OCI-M1 (cell line): ENCODE measurements around the gene CDCA3.
A peak's percentile ranks its signal among the peaks of the same experiment; 100 is the strongest.
"Not testable (repeated sequence)": the region's sequence is repeated elsewhere in the genome, so short reads cannot be mapped to it uniquely, and the experiment has no call there.

ENCODE experiments used
- DNase-seq: peaks from one replicate; lab custom pipeline; 2025; lab: John Stamatoyannopoulos, UW

CDCA3 gene

DNA sequence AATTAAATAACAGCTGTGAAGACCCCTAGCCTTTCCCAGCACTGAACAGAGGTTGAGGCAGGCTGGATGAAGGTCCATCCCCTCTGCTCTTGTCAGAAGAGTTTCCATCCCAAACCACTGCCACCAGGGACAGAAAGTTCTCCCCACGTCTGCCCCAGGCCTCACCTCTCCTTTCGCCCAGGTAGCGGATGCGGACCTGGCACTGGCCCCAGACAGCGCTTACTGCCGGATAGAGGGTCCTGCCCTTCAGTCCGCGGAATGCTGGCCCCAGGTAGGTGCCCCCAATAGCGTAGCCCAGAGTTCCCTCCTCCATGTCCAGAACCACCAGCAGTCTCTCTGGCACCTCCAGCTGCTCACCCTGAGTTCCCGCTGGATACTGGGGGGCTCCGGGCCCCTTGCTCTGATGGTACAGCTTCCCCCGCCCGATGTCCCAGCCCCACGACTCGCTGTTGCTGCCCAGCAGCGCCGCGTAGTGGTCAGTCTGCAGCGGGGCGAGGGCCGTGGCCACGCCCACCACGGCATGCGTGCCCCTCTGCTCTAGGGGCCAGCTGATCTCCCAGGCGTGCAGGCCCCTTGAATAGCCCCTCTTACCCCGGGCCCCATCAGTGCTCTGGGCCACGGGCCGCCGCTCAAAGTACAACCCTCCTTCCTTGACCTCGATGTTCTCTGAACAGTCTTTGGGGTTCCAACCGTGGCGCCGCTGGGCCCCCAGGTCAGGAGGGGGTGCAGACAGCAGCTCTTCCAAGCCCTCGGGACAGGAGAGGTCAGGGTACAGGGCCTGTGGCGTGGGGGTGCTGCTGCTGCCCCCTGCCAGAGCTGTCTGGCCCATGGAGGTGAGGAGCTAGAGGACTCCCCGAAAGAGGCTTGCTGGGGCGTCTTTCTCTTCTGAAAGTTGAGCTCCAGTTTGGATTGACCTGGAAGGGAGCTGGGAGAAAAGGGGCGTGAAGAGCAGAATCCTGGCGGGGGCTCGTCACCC, 21.3 kb upstream of the CDCA3 start:
- peak; percentile 91 for DNase-seq

GRCh38 chr12:6871052-6871957, 20.2 kb upstream of the CDCA3 start:
- DNase-seq: peak; percentile 58

- not testable (repeated sequence) for DNase-seq
Measured at GRCh38 chr12:6870304-6870703, 19.2 kb upstream of the CDCA3 start.

GRCh38 chr12:6869049-6870021, 18.2 kb upstream of the CDCA3 start:
- peak; percentile 92 for DNase-seq

- DNase-seq: peak; percentile 44
Measured at GRCh38 chr12:6868211-6869048, 17.3 kb upstream of the CDCA3 start.

DNA sequence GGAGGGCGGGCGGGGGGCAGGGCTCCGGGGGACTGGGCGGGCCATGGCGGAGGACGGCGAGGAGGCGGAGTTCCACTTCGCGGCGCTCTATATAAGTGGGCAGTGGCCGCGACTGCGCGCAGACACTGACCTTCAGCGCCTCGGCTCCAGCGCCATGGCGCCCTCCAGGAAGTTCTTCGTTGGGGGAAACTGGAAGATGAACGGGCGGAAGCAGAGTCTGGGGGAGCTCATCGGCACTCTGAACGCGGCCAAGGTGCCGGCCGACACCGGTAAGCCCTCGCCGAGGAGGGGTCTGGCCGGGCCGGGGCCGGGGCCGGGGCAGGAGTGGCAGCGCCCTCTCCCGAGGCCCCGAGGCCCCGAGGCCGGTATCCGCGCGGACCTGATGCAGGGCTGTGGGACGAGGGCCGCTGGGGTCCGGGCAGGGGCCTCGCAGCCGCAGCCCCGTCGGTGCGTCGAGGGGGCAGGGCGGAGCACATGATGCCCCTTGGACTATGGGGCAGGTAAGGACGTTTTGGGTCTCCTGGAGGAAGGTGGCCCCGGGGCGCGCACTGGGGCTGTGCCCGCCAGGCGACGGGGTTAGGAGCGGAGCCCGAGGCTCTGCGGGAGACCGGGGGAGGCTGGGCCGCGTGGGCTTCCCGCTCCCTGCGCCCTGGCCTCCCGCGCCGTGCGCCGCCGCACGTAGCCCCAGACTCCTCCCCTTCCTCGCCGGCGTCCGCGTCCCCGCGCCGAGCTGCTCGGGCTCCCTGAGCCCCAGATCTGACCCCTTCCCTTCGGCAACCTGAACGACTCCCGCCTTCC, 16.5 kb upstream of the CDCA3 start, which contains the start of gene TPI1:
Gene TPI1 (plus strand): TSS at position 119 of the 798 bp plus-strand sequence. CDS start 36 bp downstream, at position 155.
- peak; percentile 87 for DNase-seq

DNA sequence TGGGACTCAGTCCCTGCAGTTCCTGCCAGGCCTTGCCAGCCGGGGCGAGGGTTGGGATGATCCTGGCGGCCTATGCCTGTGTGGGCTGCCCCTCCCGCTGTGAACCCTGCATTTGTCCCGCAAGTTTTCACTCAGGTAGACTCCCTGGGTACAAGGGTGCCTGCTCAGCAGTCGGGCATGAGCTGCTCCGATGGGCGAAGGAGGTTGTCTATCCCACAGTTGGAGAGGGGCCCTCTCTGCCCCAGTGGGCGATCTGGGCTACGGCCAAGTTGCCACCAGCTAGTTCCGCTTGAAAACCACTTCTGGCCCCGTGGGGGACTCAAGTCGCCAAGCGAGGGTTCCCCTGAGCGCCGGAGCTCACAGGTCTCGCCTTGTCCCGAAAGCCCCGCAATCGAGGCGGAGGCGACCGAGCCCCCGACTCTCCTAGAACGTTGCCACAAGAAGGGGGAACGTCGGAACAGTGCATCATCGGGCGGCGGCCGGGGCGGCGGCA, 15.9 kb upstream of the CDCA3 start:
- DNase-seq: no peak

DNA sequence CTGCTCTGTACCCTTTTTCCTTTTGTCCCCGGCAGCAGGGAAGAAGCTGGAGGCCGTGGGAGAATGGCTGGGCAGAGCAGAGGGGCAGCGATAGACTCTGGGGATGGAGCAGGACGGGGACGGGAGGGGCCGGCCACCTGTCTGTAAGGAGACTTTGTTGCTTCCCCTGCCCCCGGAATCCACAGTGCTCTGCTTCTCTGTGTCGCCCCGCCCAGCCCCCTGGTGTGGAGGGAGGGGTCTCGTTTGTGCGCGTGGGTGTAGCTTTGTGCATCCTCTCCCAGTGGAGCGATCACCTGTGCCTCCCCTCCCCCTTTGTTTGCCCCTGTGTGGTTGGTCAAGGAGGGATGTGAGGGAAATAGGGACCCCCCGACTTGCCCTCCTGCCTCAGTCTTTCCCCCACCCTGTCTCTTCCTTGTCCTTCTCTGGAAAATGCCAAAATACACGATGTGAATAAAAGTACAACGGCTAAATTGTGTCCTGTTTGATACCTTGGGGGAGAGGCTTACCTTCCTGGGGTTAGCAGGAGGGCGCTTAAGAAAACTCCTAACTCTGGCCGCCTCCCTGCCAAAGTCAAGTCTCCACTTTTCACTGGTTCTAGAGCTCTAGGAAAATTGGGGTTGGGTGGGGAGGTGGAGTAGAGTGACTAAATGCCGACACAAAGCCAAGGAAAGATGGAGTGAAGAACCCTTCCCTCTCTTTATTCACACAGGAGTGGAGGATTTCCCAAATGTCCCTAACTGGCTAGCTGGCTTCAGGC, 15.3 kb upstream of the CDCA3 start:
- DNase-seq: no peak

- DNase-seq: not testable (repeated sequence)
Measured at GRCh38 chr12:6865307-6865706, 14.2 kb upstream of the CDCA3 start.

- DNase-seq: no peak
Measured at GRCh38 chr12:6863586-6864321, 12.7 kb upstream of the CDCA3 start.

DNA sequence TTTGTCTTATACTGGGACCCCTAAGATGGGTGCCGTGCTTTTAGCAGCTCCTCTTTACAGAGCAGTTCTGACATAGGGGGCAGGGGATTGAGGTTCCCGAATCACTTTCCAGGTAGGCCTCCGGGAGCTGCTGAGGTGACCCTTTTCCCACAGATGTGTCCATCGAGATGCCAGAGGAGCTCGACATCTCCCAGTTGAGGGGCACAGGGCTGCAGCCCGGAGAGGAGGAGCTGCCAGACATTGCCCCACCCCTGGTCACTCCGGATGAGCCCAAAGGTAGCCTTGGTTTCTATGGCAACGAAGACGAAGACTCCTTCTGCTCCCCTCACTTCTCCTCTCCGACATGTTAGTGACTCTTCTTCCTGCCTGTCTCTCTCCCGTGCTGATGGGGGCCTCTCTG, 11.9 kb upstream of the CDCA3 start:
- DNase-seq: no peak

- no peak for DNase-seq
Measured at GRCh38 chr12:6861391-6861790, 10.3 kb upstream of the CDCA3 start.

- no peak for DNase-seq
Measured at GRCh38 chr12:6860942-6861341, 9.9 kb upstream of the CDCA3 start.

DNA sequence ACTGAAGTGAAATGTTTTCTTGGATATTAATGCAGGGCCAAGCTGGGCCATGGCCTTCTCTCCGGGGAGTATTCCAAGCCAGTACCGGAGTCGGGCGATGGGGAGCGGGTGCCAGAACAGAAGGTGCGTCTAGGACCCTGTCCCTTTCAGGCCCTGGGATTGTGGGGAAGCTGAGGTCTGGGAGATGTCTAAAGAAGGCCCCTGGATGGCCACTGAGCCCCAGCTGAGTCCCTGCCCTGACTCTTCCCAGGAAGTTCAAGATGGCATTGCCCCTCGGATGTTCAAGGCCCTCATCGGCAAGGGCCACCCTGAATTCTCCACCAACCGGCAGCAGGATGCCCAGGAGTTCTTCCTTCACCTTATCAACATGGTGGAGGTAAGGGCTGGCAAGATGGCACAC, 9.0 kb upstream of the CDCA3 start:
- DNase-seq: no peak

DNA sequence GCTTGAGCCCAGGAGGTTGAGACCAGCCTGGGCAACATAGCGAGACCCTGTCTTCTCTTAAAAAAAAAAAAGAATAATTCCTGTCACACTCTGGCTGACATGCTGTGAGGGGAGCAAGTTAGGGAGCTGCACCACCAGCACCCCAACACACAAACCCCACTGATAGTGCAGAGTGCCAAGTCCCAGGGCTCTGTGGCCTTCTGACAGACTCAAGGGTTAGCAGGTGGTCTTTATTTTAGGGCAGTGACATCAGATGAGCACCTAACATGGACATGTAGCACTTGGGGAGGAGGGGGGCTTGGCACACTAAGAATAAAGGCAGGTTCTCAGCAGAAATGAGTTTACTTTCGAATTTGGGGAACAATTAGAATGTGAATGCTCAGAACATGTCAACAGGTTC, 7.7 kb upstream of the CDCA3 start:
- no peak for DNase-seq

DNA sequence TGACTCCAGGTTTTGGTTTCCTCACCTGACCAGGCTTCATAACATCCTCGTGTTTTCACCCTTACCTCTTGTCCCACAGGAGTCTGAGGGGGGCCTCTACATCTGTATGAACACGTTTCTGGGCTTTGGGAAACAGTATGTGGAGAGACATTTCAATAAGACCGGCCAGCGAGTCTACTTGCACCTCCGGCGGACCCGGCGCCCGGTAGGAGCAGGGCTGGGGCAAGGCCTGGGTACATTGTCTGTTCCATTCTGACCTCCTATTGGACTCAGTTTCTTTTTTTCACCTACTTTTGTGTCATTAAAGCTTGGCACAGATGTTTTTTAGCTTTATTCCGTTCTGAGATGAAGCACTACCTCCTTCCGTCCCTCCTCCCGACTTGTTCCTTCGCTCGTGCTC, 4.2 kb upstream of the CDCA3 start:
- no peak for DNase-seq

- no peak for DNase-seq
Measured at GRCh38 chr12:6854036-6854435, 3.0 kb upstream of the CDCA3 start.

- DNase-seq: no peak
Measured at GRCh38 chr12:6853626-6854025, 2.5 kb upstream of the CDCA3 start.
